Measurements from ENCODE around the gene ARMC2.

The ARMC2 gene

DNA sequence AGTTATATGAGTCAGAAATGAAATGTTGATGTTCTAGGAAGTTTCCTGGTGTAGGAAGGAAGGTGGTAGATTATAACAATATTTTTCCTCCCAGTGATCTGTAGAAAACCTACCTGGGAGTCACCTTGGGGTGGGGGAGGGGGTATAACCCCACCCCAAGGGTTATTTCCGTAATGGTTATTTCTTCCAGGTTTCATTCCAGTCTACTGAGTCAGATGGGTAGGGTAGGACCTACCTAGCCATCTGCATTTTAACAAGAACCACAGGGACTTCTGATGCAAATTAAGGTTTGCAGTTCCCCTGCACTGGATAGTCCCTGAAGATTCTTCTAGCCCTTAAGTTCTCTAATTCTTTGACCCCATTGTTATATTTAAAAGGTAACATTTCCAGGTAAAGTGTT, 88.9 kb downstream of the ARMC2 start:
- H3K9me3 ChIP-seq (ENCODE audit: insufficient read depth, low read length) = no peaks in the 10 kb centered on the region
- no peaks in the 10 kb centered on the region for H3K36me3 ChIP-seq (ENCODE audit: insufficient read depth, insufficient read length, low read length)
- no peaks in the 10 kb centered on the region for H3K4me1 ChIP-seq (ENCODE audit: insufficient read depth, insufficient read length)
- H3K4me3 ChIP-seq (ENCODE audit: insufficient read length, low read depth) = no peak overlapping the region
- no peaks in the 10 kb centered on the region for H3K27me3 ChIP-seq (ENCODE audit: insufficient read depth, insufficient read length)
- TF ChIP-seq ZNF274 (IDR thresholded peaks at IDR 0.05; ENCODE audit: low read depth, low read length) (no peak), SUZ12 (IDR thresholded peaks at IDR 0.05; ENCODE audit: extremely low read depth, insufficient read depth, insufficient read length) (no peak), YY1 (IDR thresholded peaks at IDR 0.05; ENCODE audit: insufficient read depth, insufficient read length) (no peak)
- no peak overlapping the region for H3K9ac ChIP-seq (ENCODE audit: insufficient read length, low read depth)
- no peak for DNase-seq (ENCODE audit: low read depth, low spot score)

GRCh38 chr6:108940741-108941140, 92.5 kb downstream of the ARMC2 start:
- no peak for DNase-seq (ENCODE audit: low read depth, low spot score)
- Histone ChIP-seq H3K4me1 (ENCODE audit: insufficient read depth, insufficient read length) (peaks cover 4% of the 10 kb centered on the region), H3K27me3 (ENCODE audit: insufficient read depth, insufficient read length) (no peaks in the 10 kb centered on the region), H3K4me3 (ENCODE audit: insufficient read length, low read depth) (no peak overlapping the region), H3K9me3 (ENCODE audit: insufficient read depth, low read length) (no peaks in the 10 kb centered on the region), H3K36me3 (ENCODE audit: insufficient read depth, insufficient read length, low read length) (no peaks in the 10 kb centered on the region), H3K9ac (ENCODE audit: insufficient read length, low read depth) (no peak overlapping the region)
- no peak for TF ChIP-seq SUZ12 (IDR thresholded peaks at IDR 0.05; ENCODE audit: extremely low read depth, insufficient read depth, insufficient read length)
- no peak for TF ChIP-seq YY1 (IDR thresholded peaks at IDR 0.05; ENCODE audit: insufficient read depth, insufficient read length)
- TF ChIP-seq ZNF274 (IDR thresholded peaks at IDR 0.05; ENCODE audit: low read depth, low read length) = no peak

DNA sequence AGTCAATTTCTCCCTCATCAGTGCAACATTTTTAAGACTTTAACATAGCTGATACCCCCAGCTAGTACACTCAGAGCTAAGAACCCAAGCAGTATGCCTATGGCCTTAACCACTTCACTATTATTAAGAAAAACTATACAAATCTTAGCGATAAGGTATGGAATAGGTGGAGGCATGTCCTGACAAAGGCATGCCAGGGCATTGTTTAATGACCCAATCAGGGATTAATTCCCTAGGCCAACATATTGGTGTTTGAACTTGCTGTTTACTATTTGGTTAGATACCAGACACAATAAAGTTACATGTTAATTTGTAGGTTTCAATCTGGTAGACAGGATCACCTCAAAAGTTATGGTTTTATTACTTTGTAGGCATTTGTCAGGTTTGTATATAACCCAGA, 93.1 kb downstream of the ARMC2 start:
- Histone ChIP-seq H3K4me1 (ENCODE audit: insufficient read depth, insufficient read length) (peaks cover 6% of the 10 kb centered on the region), H3K4me3 (ENCODE audit: insufficient read length, low read depth) (no peak overlapping the region), H3K36me3 (ENCODE audit: insufficient read depth, insufficient read length, low read length) (no peaks in the 10 kb centered on the region), H3K9ac (ENCODE audit: insufficient read length, low read depth) (no peak overlapping the region), H3K9me3 (ENCODE audit: insufficient read depth, low read length) (no peaks in the 10 kb centered on the region), H3K27me3 (ENCODE audit: insufficient read depth, insufficient read length) (no peaks in the 10 kb centered on the region)
- DNase-seq (ENCODE audit: low read depth, low spot score) = no peak
- no peak for TF ChIP-seq YY1 (IDR thresholded peaks at IDR 0.05; ENCODE audit: insufficient read depth, insufficient read length)
- no peak for TF ChIP-seq SUZ12 (IDR thresholded peaks at IDR 0.05; ENCODE audit: extremely low read depth, insufficient read depth, insufficient read length)
- no peak for TF ChIP-seq ZNF274 (IDR thresholded peaks at IDR 0.05; ENCODE audit: low read depth, low read length)

GRCh38 chr6:108941859-108942258, 93.6 kb downstream of the ARMC2 start:
- no peak for DNase-seq (ENCODE audit: low read depth, low spot score)
- Histone ChIP-seq H3K36me3 (ENCODE audit: insufficient read depth, insufficient read length, low read length) (no peaks in the 10 kb centered on the region), H3K27me3 (ENCODE audit: insufficient read depth, insufficient read length) (no peaks in the 10 kb centered on the region)

GRCh38 chr6:108942556-108943492, 94.6 kb downstream of the ARMC2 start:
- Histone ChIP-seq H3K27me3 (ENCODE audit: insufficient read depth, insufficient read length) (no peaks in the 10 kb centered on the region), H3K4me3 (ENCODE audit: insufficient read length, low read depth) (no peak overlapping the region), H3K9me3 (ENCODE audit: insufficient read depth, low read length) (no peaks in the 10 kb centered on the region), H3K9ac (ENCODE audit: insufficient read length, low read depth) (no peak overlapping the region), H3K36me3 (ENCODE audit: insufficient read depth, insufficient read length, low read length) (no peaks in the 10 kb centered on the region), H3K4me1 (ENCODE audit: insufficient read depth, insufficient read length) (peaks cover 6% of the 10 kb centered on the region)
- DNase-seq (ENCODE audit: low read depth, low spot score) = no peak
- TF ChIP-seq SUZ12 (IDR thresholded peaks at IDR 0.05; ENCODE audit: extremely low read depth, insufficient read depth, insufficient read length) = no peak
- no peak for TF ChIP-seq ZNF274 (IDR thresholded peaks at IDR 0.05; ENCODE audit: low read depth, low read length)
- TF ChIP-seq YY1 (IDR thresholded peaks at IDR 0.05; ENCODE audit: insufficient read depth, insufficient read length) = no peak

More at GRCh38 chr6:108941859-108942258, 93.6 kb downstream of the ARMC2 start:
- Histone ChIP-seq H3K4me1 (ENCODE audit: insufficient read depth, insufficient read length) (peaks cover 6% of the 10 kb centered on the region), H3K4me3 (ENCODE audit: insufficient read length, low read depth) (no peak overlapping the region), H3K9me3 (ENCODE audit: insufficient read depth, low read length) (no peaks in the 10 kb centered on the region), H3K9ac (ENCODE audit: insufficient read length, low read depth) (no peak overlapping the region)
- TF ChIP-seq YY1 (IDR thresholded peaks at IDR 0.05; ENCODE audit: insufficient read depth, insufficient read length) (no peak), ZNF274 (IDR thresholded peaks at IDR 0.05; ENCODE audit: low read depth, low read length) (no peak), SUZ12 (IDR thresholded peaks at IDR 0.05; ENCODE audit: extremely low read depth, insufficient read depth, insufficient read length) (no peak)

DNA sequence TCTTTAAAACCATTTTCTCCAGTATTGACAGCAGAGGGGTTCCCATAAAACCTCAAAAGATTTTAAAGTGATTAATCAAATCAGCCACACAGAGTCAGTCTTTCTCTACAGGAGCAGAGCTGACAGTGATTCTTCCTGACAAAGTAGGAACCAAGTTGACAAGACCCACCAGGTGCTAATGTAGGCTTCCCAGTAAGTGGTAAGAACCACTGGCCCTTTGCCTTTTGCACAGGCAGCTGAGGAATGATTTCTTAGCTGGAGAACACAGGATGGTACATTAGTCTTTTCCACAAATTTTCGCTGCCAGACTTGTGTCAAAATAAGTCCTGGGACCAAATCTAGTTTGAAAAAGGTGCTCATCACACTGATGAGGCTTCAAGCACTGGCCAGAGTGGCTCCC, 95.8 kb downstream of the ARMC2 start:
- no peak for DNase-seq (ENCODE audit: low read depth, low spot score)
- no peaks in the 10 kb centered on the region for H3K27me3 ChIP-seq (ENCODE audit: insufficient read depth, insufficient read length)
- H3K9ac ChIP-seq (ENCODE audit: insufficient read length, low read depth) = no peak overlapping the region
- no peak overlapping the region for H3K4me3 ChIP-seq (ENCODE audit: insufficient read length, low read depth)
- no peaks in the 10 kb centered on the region for H3K9me3 ChIP-seq (ENCODE audit: insufficient read depth, low read length)
- H3K4me1 ChIP-seq (ENCODE audit: insufficient read depth, insufficient read length) = peaks cover 6% of the 10 kb centered on the region
- H3K36me3 ChIP-seq (ENCODE audit: insufficient read depth, insufficient read length, low read length) = no peaks in the 10 kb centered on the region
- TF ChIP-seq YY1 (IDR thresholded peaks at IDR 0.05; ENCODE audit: insufficient read depth, insufficient read length) (no peak), SUZ12 (IDR thresholded peaks at IDR 0.05; ENCODE audit: extremely low read depth, insufficient read depth, insufficient read length) (no peak), ZNF274 (IDR thresholded peaks at IDR 0.05; ENCODE audit: low read depth, low read length) (no peak)

Data from NT2/D1 (cell line).